Measurements from ENCODE around the gene CILP.

The CILP gene, protein sequence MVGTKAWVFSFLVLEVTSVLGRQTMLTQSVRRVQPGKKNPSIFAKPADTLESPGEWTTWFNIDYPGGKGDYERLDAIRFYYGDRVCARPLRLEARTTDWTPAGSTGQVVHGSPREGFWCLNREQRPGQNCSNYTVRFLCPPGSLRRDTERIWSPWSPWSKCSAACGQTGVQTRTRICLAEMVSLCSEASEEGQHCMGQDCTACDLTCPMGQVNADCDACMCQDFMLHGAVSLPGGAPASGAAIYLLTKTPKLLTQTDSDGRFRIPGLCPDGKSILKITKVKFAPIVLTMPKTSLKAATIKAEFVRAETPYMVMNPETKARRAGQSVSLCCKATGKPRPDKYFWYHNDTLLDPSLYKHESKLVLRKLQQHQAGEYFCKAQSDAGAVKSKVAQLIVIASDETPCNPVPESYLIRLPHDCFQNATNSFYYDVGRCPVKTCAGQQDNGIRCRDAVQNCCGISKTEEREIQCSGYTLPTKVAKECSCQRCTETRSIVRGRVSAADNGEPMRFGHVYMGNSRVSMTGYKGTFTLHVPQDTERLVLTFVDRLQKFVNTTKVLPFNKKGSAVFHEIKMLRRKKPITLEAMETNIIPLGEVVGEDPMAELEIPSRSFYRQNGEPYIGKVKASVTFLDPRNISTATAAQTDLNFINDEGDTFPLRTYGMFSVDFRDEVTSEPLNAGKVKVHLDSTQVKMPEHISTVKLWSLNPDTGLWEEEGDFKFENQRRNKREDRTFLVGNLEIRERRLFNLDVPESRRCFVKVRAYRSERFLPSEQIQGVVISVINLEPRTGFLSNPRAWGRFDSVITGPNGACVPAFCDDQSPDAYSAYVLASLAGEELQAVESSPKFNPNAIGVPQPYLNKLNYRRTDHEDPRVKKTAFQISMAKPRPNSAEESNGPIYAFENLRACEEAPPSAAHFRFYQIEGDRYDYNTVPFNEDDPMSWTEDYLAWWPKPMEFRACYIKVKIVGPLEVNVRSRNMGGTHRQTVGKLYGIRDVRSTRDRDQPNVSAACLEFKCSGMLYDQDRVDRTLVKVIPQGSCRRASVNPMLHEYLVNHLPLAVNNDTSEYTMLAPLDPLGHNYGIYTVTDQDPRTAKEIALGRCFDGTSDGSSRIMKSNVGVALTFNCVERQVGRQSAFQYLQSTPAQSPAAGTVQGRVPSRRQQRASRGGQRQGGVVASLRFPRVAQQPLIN
- 0.69 to 0.97 (median 0.78) reads per million in 3 donors for total RNA-seq

DNA sequence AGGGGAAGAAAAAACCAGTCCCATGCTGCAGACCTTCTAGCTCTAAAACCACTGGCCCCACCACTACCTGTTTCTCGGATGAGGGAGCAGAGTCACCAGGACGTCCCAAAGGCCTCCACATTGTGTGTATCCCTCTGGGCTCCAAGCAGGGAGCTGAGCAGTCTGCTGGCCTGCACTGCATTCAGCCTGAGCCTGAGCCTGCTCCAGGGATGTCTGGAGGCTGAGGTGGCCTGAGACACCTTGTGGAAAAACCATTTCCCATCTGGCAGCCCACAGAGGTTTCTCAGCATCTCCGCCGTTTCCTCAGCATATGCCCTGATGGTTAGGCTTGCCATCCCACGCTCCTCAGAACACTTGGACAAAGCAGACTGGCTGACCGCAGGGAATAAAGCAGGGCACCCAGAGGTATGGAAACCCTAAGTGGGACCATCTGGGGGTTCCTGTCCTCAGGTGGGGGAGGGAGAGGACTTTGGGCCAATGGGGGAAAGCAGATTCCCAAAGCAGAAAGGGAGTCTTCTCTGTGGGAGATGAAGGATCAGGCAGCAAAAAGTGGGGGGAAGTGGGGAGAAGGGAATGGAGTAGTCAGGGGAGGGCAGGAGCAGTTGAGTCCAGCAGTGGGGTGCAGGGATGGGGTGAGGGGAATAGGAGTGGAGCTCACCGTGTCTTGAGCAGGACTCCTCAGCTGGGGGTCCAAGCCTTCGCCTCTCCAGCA lies at the start of gene CILP:
CILP (minus strand) TSS at position 704 of the 712 bp plus-strand sequence. CDS start 1,718 bp downstream, outside the sequence.
- Histone ChIP-seq H3K27me3 (replicated peaks; ENCODE audit: control insufficient read depth, insufficient read depth, low read length, poor library complexity, severe bottlenecking) (no peaks in the 10 kb centered on the region), H3K4me3 (ENCODE audit: insufficient read depth, low read depth, low read length, poor library complexity, severe bottlenecking) (no peak within 1 kb of the TSS)

DNA sequence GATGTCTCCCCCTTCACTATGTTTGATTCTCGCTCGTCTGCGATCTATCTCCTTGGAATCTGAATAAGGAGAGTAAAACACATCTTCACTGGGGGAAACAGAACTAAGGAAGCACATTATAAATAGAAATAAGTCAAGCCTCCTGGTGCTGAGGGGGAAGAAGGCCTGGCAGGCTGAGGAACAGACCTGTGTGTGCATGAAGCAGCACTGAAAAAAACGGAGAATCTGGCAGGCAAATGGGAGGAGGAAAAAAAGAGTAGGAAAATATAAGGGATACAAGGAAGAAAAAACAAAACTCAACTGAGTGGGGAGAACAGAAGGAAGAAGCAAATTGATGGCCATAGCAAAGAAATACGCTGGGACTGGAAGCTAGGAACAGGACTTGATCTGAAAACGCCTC lies 49.7 kb upstream of the CILP start:
- H3K36me3 ChIP-seq (ENCODE audit: control insufficient read depth, insufficient read depth, low read length), result peaks cover 55% of the 10 kb centered on the region
- no peak for DNase-seq
- H3K27ac ChIP-seq (ENCODE audit: insufficient read depth, low read length, poor library complexity, severe bottlenecking), result no peak overlapping the region
- no peaks in the 10 kb centered on the region for H3K4me1 ChIP-seq (ENCODE audit: control insufficient read depth, insufficient read depth, low read length, poor library complexity, severe bottlenecking)
- H3K27me3 ChIP-seq (replicated peaks; ENCODE audit: control insufficient read depth, insufficient read depth, low read length, poor library complexity, severe bottlenecking), result no peaks in the 10 kb centered on the region
- no peaks in the 10 kb centered on the region for H3K9me3 ChIP-seq (ENCODE audit: control insufficient read depth, low read length)
- H3K4me3 ChIP-seq (ENCODE audit: insufficient read depth, low read depth, low read length, poor library complexity, severe bottlenecking), result no peak overlapping the region

More for the DNA sequence above, at the start of gene CILP:
- DNase-seq, result no peak
- Histone ChIP-seq H3K4me1 (ENCODE audit: control insufficient read depth, insufficient read depth, low read length, poor library complexity, severe bottlenecking) (no peaks in the 10 kb centered on the region), H3K27ac (ENCODE audit: insufficient read depth, low read length, poor library complexity, severe bottlenecking) (no peak within 1 kb of the TSS), H3K9me3 (ENCODE audit: control insufficient read depth, low read length) (no peaks in the 10 kb centered on the region), H3K36me3 (ENCODE audit: control insufficient read depth, insufficient read depth, low read length) (no peaks in the 10 kb centered on the region)

DNA sequence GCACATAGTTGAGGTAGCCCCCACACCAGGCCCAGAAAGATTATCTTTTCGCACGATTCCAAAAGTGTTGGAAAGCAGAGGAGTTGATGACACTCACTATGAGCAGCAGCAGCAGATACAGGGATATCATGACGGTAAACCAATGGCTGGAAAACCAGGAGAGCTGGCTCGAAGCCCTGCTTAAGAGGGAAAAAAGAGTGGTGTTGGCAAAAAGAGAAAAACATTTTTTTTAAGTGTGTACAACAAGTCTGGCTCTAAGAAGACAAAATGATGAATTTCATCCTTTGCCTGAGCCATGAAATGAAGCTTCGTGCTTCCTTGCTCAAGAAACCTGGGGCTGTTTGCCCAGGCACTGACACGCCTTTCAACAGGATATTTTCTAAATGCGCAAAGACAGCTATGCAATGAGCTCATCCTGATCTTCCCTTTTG lies 48.1 kb upstream of the CILP start:
- H3K4me1 ChIP-seq (ENCODE audit: control insufficient read depth, insufficient read depth, low read length, poor library complexity, severe bottlenecking), result no peaks in the 10 kb centered on the region
- H3K27me3 ChIP-seq (replicated peaks; ENCODE audit: control insufficient read depth, insufficient read depth, low read length, poor library complexity, severe bottlenecking), result no peaks in the 10 kb centered on the region
- no peak overlapping the region for H3K27ac ChIP-seq (ENCODE audit: insufficient read depth, low read length, poor library complexity, severe bottlenecking)
- no peak for DNase-seq
- peaks cover 45% of the 10 kb centered on the region for H3K36me3 ChIP-seq (ENCODE audit: control insufficient read depth, insufficient read depth, low read length)
- no peaks in the 10 kb centered on the region for H3K9me3 ChIP-seq (ENCODE audit: control insufficient read depth, low read length)
- no peak overlapping the region for H3K4me3 ChIP-seq (ENCODE audit: insufficient read depth, low read depth, low read length, poor library complexity, severe bottlenecking)

DNA sequence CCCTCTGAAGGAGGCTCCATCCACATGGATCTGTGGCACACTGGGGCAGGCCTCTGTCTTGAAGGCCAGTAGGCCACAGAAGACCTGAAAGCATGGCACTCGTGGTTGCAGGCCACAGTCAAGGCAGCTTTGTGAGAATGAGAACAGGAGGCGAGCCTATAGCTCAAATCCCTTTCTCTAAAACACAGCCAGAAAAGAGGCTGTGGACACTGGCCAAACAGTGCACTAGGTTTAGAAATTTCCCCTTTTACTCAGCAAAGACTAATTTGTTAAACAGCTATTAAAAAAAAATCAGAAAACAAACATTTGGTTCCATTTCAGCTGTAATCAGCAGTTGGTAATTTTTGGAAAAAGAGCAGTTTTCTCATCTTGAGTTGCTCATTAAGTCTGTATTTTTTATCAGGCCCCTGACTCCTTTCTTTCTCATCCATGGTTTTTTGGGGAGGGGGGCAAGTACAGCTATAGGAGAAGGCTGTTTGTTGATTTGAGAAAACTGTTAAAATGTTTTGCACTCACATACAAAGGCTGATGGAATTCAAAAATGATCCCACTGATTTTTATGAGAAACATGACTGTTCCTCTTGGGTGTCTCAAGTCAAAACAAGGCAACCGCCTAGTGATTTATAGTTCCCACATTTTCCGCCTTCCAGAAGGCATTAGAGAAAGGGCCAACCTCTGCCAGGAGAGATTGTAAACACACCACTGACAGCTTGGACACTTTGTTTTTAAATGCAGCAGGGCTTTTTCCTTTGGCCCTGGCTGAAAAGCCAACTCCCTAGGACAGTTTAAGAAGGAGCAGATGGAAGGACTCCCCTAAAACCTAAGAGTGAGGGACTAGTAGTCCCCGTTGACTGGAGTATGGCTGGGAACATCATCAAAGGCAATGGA lies 47.3 kb upstream of the CILP start:
- Histone ChIP-seq H3K4me1 (ENCODE audit: control insufficient read depth, insufficient read depth, low read length, poor library complexity, severe bottlenecking) (no peaks in the 10 kb centered on the region), H3K27ac (ENCODE audit: insufficient read depth, low read length, poor library complexity, severe bottlenecking) (no peak overlapping the region), H3K9me3 (ENCODE audit: control insufficient read depth, low read length) (no peaks in the 10 kb centered on the region), H3K27me3 (replicated peaks; ENCODE audit: control insufficient read depth, insufficient read depth, low read length, poor library complexity, severe bottlenecking) (no peaks in the 10 kb centered on the region), H3K4me3 (ENCODE audit: insufficient read depth, low read depth, low read length, poor library complexity, severe bottlenecking) (no peak overlapping the region), H3K36me3 (ENCODE audit: control insufficient read depth, insufficient read depth, low read length) (peaks cover 41% of the 10 kb centered on the region)
- DNase-seq, result no peak

DNA sequence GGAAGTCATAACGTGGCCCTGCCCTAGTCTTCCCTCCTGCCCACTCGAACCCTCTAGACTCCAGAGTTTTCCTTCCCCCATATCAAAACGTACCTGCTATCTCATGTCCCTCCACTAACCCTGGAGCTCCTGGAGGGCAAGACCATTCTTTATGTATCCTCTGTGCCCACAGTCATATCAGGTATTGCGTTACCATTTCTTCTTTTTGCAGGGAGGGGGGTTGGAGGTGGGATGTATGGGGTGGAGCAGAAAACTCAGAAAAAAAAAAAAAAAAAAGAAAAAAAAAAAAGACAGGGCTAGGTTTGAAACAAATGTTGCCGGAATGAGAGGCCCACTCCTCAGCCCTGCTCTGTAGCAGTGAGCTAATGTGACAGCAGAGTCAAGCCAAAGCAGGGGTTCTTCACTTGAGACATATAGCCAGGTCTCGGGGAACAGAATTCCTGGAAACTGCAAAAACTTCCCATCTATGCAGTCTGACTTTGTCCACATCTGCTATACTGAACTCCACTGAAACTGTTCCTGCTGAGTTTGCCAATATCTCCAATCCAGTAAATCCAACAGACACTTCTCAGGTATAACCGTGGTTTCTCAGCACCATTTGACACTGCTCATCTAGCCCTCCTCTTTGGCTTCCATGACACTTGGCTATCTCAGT lies 44.3 kb upstream of the CILP start:
- no peak overlapping the region for H3K27ac ChIP-seq (ENCODE audit: insufficient read depth, low read length, poor library complexity, severe bottlenecking)
- H3K9me3 ChIP-seq (ENCODE audit: control insufficient read depth, low read length), result no peaks in the 10 kb centered on the region
- H3K36me3 ChIP-seq (ENCODE audit: control insufficient read depth, insufficient read depth, low read length), result peaks cover 28% of the 10 kb centered on the region
- no peaks in the 10 kb centered on the region for H3K4me1 ChIP-seq (ENCODE audit: control insufficient read depth, insufficient read depth, low read length, poor library complexity, severe bottlenecking)
- no peak overlapping the region for H3K4me3 ChIP-seq (ENCODE audit: insufficient read depth, low read depth, low read length, poor library complexity, severe bottlenecking)
- no peak for DNase-seq
- no peaks in the 10 kb centered on the region for H3K27me3 ChIP-seq (replicated peaks; ENCODE audit: control insufficient read depth, insufficient read depth, low read length, poor library complexity, severe bottlenecking)

DNA sequence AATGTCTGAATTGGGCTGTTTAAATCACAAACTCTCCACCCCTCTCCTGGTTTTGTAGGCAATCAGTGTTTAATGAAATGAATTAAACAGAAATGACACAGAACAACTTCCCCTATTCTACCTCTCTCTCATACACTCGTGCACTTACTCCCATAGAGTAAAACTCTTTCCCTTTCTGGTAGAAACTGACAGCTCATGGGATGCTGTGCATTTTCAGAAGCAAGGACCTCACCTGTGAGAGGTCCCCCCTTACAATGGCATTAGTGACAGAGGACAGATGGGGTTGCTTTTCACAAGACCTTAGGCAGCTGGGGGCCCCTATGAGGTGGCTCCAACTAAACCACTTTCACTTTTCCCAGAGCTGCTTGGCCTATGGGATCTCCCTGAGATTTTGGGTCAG lies 43.5 kb upstream of the CILP start:
- no peak overlapping the region for H3K27ac ChIP-seq (ENCODE audit: insufficient read depth, low read length, poor library complexity, severe bottlenecking)

DNA sequence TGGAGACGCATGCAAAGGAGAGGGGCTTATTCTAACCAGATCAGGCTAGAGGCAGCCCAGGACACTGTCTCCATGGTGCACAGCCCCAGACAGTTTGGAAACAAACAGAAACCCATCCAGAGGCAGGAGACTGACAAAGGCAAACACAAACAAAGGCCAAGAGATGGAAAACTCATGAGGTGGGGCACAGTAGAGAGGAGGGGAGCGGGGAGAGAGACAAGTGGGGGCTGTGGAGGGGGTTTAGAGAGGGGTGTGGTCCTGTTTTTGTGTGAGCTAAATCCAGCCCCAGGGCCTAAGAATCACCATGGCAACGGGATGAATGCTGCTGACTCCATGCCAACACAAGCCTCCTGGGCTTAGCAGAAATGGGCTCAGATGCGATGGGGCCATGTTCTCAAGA lies 43.1 kb upstream of the CILP start:
- no peak overlapping the region for H3K4me3 ChIP-seq (ENCODE audit: insufficient read depth, low read depth, low read length, poor library complexity, severe bottlenecking)
- peaks cover 16% of the 10 kb centered on the region for H3K36me3 ChIP-seq (ENCODE audit: control insufficient read depth, insufficient read depth, low read length)
- H3K27ac ChIP-seq (ENCODE audit: insufficient read depth, low read length, poor library complexity, severe bottlenecking), result no peak overlapping the region
- H3K9me3 ChIP-seq (ENCODE audit: control insufficient read depth, low read length), result no peaks in the 10 kb centered on the region
- H3K27me3 ChIP-seq (replicated peaks; ENCODE audit: control insufficient read depth, insufficient read depth, low read length, poor library complexity, severe bottlenecking), result no peaks in the 10 kb centered on the region
- no peaks in the 10 kb centered on the region for H3K4me1 ChIP-seq (ENCODE audit: control insufficient read depth, insufficient read depth, low read length, poor library complexity, severe bottlenecking)
- DNase-seq, result no peak

More for the DNA sequence above, 43.5 kb upstream of the CILP start:
- no peak overlapping the region for H3K4me3 ChIP-seq (ENCODE audit: insufficient read depth, low read depth, low read length, poor library complexity, severe bottlenecking)
- DNase-seq, result no peak
- H3K9me3 ChIP-seq (ENCODE audit: control insufficient read depth, low read length), result no peaks in the 10 kb centered on the region
- no peaks in the 10 kb centered on the region for H3K4me1 ChIP-seq (ENCODE audit: control insufficient read depth, insufficient read depth, low read length, poor library complexity, severe bottlenecking)
- peaks cover 20% of the 10 kb centered on the region for H3K36me3 ChIP-seq (ENCODE audit: control insufficient read depth, insufficient read depth, low read length)
- H3K27me3 ChIP-seq (replicated peaks; ENCODE audit: control insufficient read depth, insufficient read depth, low read length, poor library complexity, severe bottlenecking), result no peaks in the 10 kb centered on the region

DNA sequence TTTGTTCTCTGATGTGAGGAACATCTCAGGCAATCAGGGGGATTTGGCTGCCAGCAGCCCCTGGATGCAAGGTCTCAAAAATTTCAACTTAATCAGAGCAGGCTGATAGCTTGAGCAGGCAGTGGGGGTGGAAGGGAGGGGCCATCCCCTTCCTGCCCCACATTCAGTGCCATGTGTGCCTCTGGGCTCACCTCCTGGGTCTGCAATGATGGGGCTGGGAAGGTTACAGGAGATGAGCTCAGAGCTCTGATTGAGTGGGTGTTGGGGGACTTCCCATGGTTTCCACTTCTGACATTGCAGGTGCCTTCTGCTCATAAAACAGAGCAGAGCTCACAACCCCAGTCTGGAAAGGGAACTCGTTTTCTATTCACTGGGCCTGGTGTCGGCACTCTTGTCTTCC lies 38.4 kb upstream of the CILP start:
- no peak for DNase-seq
- H3K4me3 ChIP-seq (ENCODE audit: insufficient read depth, low read depth, low read length, poor library complexity, severe bottlenecking), result no peak overlapping the region
- H3K36me3 ChIP-seq (ENCODE audit: control insufficient read depth, insufficient read depth, low read length), result no peaks in the 10 kb centered on the region
- H3K4me1 ChIP-seq (ENCODE audit: control insufficient read depth, insufficient read depth, low read length, poor library complexity, severe bottlenecking), result no peaks in the 10 kb centered on the region
- H3K9me3 ChIP-seq (ENCODE audit: control insufficient read depth, low read length), result no peaks in the 10 kb centered on the region
- no peak overlapping the region for H3K27ac ChIP-seq (ENCODE audit: insufficient read depth, low read length, poor library complexity, severe bottlenecking)
- H3K27me3 ChIP-seq (replicated peaks; ENCODE audit: control insufficient read depth, insufficient read depth, low read length, poor library complexity, severe bottlenecking), result no peaks in the 10 kb centered on the region

All from effector memory CD4-positive, alpha-beta T cell (primary cell).